ENCODE data around the gene AQP3. TPM values are rescaled to one million over a fixed set of nuclear protein-coding genes. Genes with fewer than 3 reads are reported as not detected.
A peak's percentile ranks its signal among the peaks of the same experiment; 100 is the strongest.

The AQP3 gene
- total and polyA plus RNA-seq, 2 of the 8 experiments (the other 6 are each of a cell fraction or from before 2014, with no cell fraction given), result 2.6 to 7.6 TPM

DNA sequence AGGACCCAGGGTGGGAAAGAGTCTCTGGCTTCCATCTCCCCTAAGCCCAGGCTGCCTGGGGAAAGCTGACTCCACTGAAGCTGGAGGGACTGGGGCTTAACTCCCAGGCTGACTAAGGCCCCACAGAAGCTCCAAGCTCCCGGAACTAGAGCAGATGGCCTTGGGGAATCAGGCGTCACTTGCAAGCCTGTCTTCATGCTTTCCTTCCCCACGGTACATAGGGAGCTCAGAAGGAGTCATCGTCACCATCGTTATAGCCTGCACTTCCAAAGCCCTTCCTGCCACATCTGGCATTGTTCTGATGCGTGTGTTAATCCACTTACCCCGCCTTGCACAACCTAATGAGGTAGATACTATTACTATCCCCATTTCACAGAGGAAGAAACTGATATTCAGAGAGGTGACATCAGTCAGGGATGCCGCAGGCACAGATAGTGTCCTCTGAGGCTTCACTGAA is 11.5 kb downstream of the AQP3 start:
- Histone ChIP-seq H3K23ac (ENCODE audit: insufficient read length) (no peak overlapping the region), H3K4me2 (ENCODE audit: insufficient read depth in 1 of 2, low read depth in 2 of 2, low read length in 2 of 2) (no peak overlapping the region), H3K27me3 (replicated peaks in 1 of 4; ENCODE audit: control insufficient read depth in 3 of 4, extremely low read depth in 1 of 4, insufficient read depth in 3 of 4, low read length in 3 of 4) (no peaks in the 10 kb centered on the region; a peak in 1 of 7 replicates), H3K9ac (replicated peaks in 1 of 4; ENCODE audit: extremely low read depth in 1 of 4, low read depth in 3 of 4, low read length in 3 of 4) (no peak overlapping the region), H2BK120ac (replicated peaks; ENCODE audit: low read depth, low read length) (no peak overlapping the region), H3K4me3 (ENCODE audit: extremely low read depth in 1 of 4, insufficient read depth in 2 of 4, low read depth in 3 of 4, low read length in 4 of 4) (no peak overlapping the region), H3K36me3 (ENCODE audit: control insufficient read depth in 2 of 4, insufficient read depth in 4 of 4, low read length in 3 of 4) (no peaks in the 10 kb centered on the region), H3K9me3 (ENCODE audit: insufficient read depth in 2 of 2, low read depth in 1 of 2, low read length in 1 of 2) (no peaks in the 10 kb centered on the region), H3K14ac (ENCODE audit: insufficient read length) (no peak overlapping the region), H3K4me1 (replicated peaks in 1 of 4; ENCODE audit: control insufficient read depth in 3 of 4, insufficient read depth in 4 of 4, low read length in 3 of 4) (peaks cover 0 to 5% (median 0%) of the 10 kb centered on the region in 4 experiments; a peak in 3 of 7 replicates), H3K18ac (ENCODE audit: extremely low read depth, low read length) (no peak overlapping the region), H3K27ac (ENCODE audit: low read depth, low read length) (no peak overlapping the region), H3K79me2 (ENCODE audit: control insufficient read depth in 1 of 2, insufficient read depth in 2 of 2, low read length in 2 of 2) (no peaks in the 10 kb centered on the region), H3K23me2 (ENCODE audit: low read depth, low read length) (no peaks in the 10 kb centered on the region), H2BK15ac (ENCODE audit: low read length) (no peak overlapping the region), H3K79me1 (ENCODE audit: low read depth, low read length) (no peaks in the 10 kb centered on the region), H3K4ac (replicated peaks; ENCODE audit: insufficient read length, low read depth, low read length) (no peak overlapping the region), H2BK20ac (ENCODE audit: low read length) (no peak overlapping the region; the same call in 1 of the 2 replicates), H4K5ac (ENCODE audit: insufficient read length, low read depth, low read length) (no peak overlapping the region), H2BK5ac (ENCODE audit: low read depth, low read length) (no peak overlapping the region), H4K20me1 (replicated peaks in 1 of 2; ENCODE audit: control insufficient read depth in 1 of 2, insufficient read depth in 2 of 2, low read length in 2 of 2) (no peaks in the 10 kb centered on the region), H3K56ac (replicated peaks; ENCODE audit: insufficient read length, low read depth, low read length) (no peak overlapping the region), H2AK5ac (ENCODE audit: low read depth, low read length) (no peak overlapping the region), H4K91ac (replicated peaks; ENCODE audit: insufficient read length, low read length) (no peak overlapping the region), H4K8ac (ENCODE audit: extremely low read depth, insufficient read depth, low read length) (no peak overlapping the region), H2BK12ac (ENCODE audit: low read depth, low read length) (0 out of 2 replicates have a peak overlapping the region, but pooled peaks have one; percentile 27), H2AFZ (ENCODE audit: low read length) (no peak overlapping the region)
- ChIA-PET CTCF (ENCODE audit: partially characterized antibody) (interaction anchor here (0.8 to 9.1 kb wide), 7 partner anchors 9 to 62 kb away, joined by 3 to 63 read pairs (median 6); partner anchors contain the start of gene AQP3), POLR2A (ENCODE audit: partially characterized antibody) (no interaction called here)
- WGBS, 2 experiments (ENCODE audit: extremely low coverage in 1 of 2, insufficient coverage in 1 of 2, insufficient read length in 1 of 2, insufficient replicate concordance in 2 of 2, low coverage in 1 of 2, low lambda C conversion rate in 2 of 2, missing lambda C conversion rate in 1 of 2), result 88% methylated on average over 8 of the region's 8 CpGs; no CpG with 5 or more reads in 1 of the 2 experiments
- FAIRE-seq (no peak), DNase-seq (ENCODE audit: low read depth in 1 of 2, low spot score in 2 of 2) (no peak)
- no peak for TF ChIP-seq POLR2AphosphoS5 (IDR thresholded peaks at IDR 0.05; ENCODE audit: low read depth, low read length)
- TF ChIP-seq SP2 (IDR thresholded peaks at IDR 0.05; ENCODE audit: low read length), result no peak
- TF ChIP-seq SUZ12 (IDR thresholded peaks at IDR 0.05; ENCODE audit: low read length), result no peak
- no peak for TF ChIP-seq TAF7 (optimal IDR thresholded peaks at IDR 0.05; ENCODE audit: borderline replicate concordance, low read depth, low read length)
- TF ChIP-seq SP4 (IDR thresholded peaks at IDR 0.05; ENCODE audit: low read length), result no peak
- TF ChIP-seq GABPA (IDR thresholded peaks at IDR 0.05; ENCODE audit: borderline replicate concordance, insufficient read depth, low read length), result no peak
- no peak for TF ChIP-seq NANOG (IDR thresholded peaks at IDR 0.05; ENCODE audit: insufficient read depth, low read depth, low read length, poor library complexity, severe bottlenecking)
- no peak for TF ChIP-seq SP1 (IDR thresholded peaks at IDR 0.05; ENCODE audit: low read depth, low read length)
